Measurements from ENCODE around the gene KIRREL2.
"Not testable (repeated sequence)": the region's sequence is repeated elsewhere in the genome, so short reads cannot be mapped to it uniquely, and the experiment has no call there.

KIRREL2 gene

GRCh38 chr19:35870124-35870736 lies 13.5 kb downstream of the KIRREL2 start:
- H3K79me2 ChIP-seq (ENCODE audit: low read length); H4K20me1 ChIP-seq (ENCODE audit: insufficient read depth, low read length); H3K27me3 ChIP-seq (ENCODE audit: low read depth, low read length); H3K4me1 ChIP-seq (ENCODE audit: low read length); H3K36me3 ChIP-seq (replicated peaks; ENCODE audit: low read depth, low read length); H3K9me3 ChIP-seq (ENCODE audit: insufficient read depth, low read length): not testable (repeated sequence)
- peak overlapping the region; percentile 79 for H3K4me3 ChIP-seq (ENCODE audit: low read length)
- H3K4me2 ChIP-seq (ENCODE audit: low read length) = peak overlapping the region; percentile 83
- H3K9ac ChIP-seq (ENCODE audit: low read length) = peak overlapping the region; percentile 56; the same call in 1 of the 2 replicates
- peak overlapping the region; percentile 42; the same call in 1 of the 2 replicates for H3K27ac ChIP-seq (ENCODE audit: low read length)
- H2AFZ ChIP-seq (ENCODE audit: low read depth, low read length) = peak overlapping the region; percentile 89

GRCh38 chr19:35870798-35871197 lies 14.1 kb downstream of the KIRREL2 start:
- Histone ChIP-seq H3K36me3 (replicated peaks; ENCODE audit: low read depth, low read length) (no peaks in the 10 kb centered on the region), H3K27me3 (ENCODE audit: low read depth, low read length) (no peaks in the 10 kb centered on the region), H3K4me1 (ENCODE audit: low read length) (0 out of 2 replicates have a peak, but pooled peaks cover 2% of the 10 kb centered on the region), H3K27ac (ENCODE audit: low read length) (no peak overlapping the region), H4K20me1 (ENCODE audit: insufficient read depth, low read length) (no peaks in the 10 kb centered on the region), H2AFZ (ENCODE audit: low read depth, low read length) (no peak overlapping the region), H3K4me2 (ENCODE audit: low read length) (no peak overlapping the region), H3K9ac (ENCODE audit: low read length) (no peak overlapping the region), H3K9me3 (ENCODE audit: insufficient read depth, low read length) (no peaks in the 10 kb centered on the region), H3K4me3 (ENCODE audit: low read length) (no peak overlapping the region), H3K79me2 (ENCODE audit: low read length) (no peaks in the 10 kb centered on the region)
- TF ChIP-seq CTCF (IDR thresholded peaks at IDR 0.05; ENCODE audit: low read depth, low read length) (no peak), EZH2phosphoT487 (IDR thresholded peaks at IDR 0.05; ENCODE audit: low read depth) (no peak)

DNA sequence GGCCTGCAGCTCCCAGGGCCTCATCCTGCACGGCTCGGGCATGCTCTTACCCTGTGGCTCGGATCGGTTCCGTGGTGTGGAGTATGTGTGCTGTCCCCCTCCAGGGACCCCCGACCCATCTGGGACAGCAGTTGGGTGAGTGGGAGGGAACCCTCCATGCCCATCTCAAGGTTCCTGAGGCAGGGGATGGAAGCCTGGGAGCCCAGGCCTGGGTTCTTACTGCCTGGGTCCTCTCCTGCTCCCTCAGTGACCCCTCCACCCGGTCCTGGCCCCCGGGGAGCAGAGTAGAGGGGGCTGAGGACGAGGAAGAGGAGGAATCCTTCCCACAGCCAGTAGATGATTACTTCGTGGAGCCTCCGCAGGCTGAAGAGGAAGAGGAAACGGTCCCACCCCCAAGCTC lies 14.9 kb downstream of the KIRREL2 start:
- H3K4me2 ChIP-seq (ENCODE audit: low read length) = no peak overlapping the region
- H3K79me2 ChIP-seq (ENCODE audit: low read length) = no peaks in the 10 kb centered on the region
- H3K27ac ChIP-seq (ENCODE audit: low read length) = no peak overlapping the region
- H3K36me3 ChIP-seq (replicated peaks; ENCODE audit: low read depth, low read length) = no peaks in the 10 kb centered on the region
- H4K20me1 ChIP-seq (ENCODE audit: insufficient read depth, low read length) = no peaks in the 10 kb centered on the region
- no peak overlapping the region for H3K9ac ChIP-seq (ENCODE audit: low read length)
- TF ChIP-seq CTCF (IDR thresholded peaks at IDR 0.05; ENCODE audit: low read depth, low read length) (no peak), EZH2phosphoT487 (IDR thresholded peaks at IDR 0.05; ENCODE audit: low read depth) (no peak)
- no peak overlapping the region for H3K4me3 ChIP-seq (ENCODE audit: low read length)
- H3K4me1 ChIP-seq (ENCODE audit: low read length) = 0 out of 2 replicates have a peak, but pooled peaks cover 2% of the 10 kb centered on the region
- H3K27me3 ChIP-seq (ENCODE audit: low read depth, low read length) = no peaks in the 10 kb centered on the region
- H2AFZ ChIP-seq (ENCODE audit: low read depth, low read length) = no peak overlapping the region
- H3K9me3 ChIP-seq (ENCODE audit: insufficient read depth, low read length) = no peaks in the 10 kb centered on the region

GRCh38 chr19:35872180-35872579 lies 15.5 kb downstream of the KIRREL2 start:
- H3K36me3 ChIP-seq (replicated peaks; ENCODE audit: low read depth, low read length) = no peaks in the 10 kb centered on the region
- no peaks in the 10 kb centered on the region for H3K27me3 ChIP-seq (ENCODE audit: low read depth, low read length)
- H3K27ac ChIP-seq (ENCODE audit: low read length) = no peak overlapping the region
- no peak overlapping the region for H3K9ac ChIP-seq (ENCODE audit: low read length)
- TF ChIP-seq EZH2phosphoT487 (IDR thresholded peaks at IDR 0.05; ENCODE audit: low read depth) (no peak), CTCF (IDR thresholded peaks at IDR 0.05; ENCODE audit: low read depth, low read length) (no peak)
- 0 out of 2 replicates have a peak, but pooled peaks cover 2% of the 10 kb centered on the region for H3K4me1 ChIP-seq (ENCODE audit: low read length)
- H3K9me3 ChIP-seq (ENCODE audit: insufficient read depth, low read length) = no peaks in the 10 kb centered on the region
- no peak overlapping the region for H3K4me2 ChIP-seq (ENCODE audit: low read length)
- H3K4me3 ChIP-seq (ENCODE audit: low read length) = no peak overlapping the region
- H2AFZ ChIP-seq (ENCODE audit: low read depth, low read length) = no peak overlapping the region
- no peaks in the 10 kb centered on the region for H3K79me2 ChIP-seq (ENCODE audit: low read length)
- H4K20me1 ChIP-seq (ENCODE audit: insufficient read depth, low read length) = no peaks in the 10 kb centered on the region
